ENCODE data around the gene EDIL3.

Gene EDIL3

GRCh38 chr5:83924171-83924570 lies 460.5 kb downstream of the EDIL3 start:
- TF ChIP-seq POLR2AphosphoS5 (IDR thresholded peaks at IDR 0.05; ENCODE audit: low read depth, low read length) (no peak), TAF1 (IDR thresholded peaks at IDR 0.05; ENCODE audit: borderline replicate concordance, low read depth, low read length) (no peak)
- no peak for FAIRE-seq
- DNase-seq (ENCODE audit: insufficient read length), result no peak

- FAIRE-seq (no peak), DNase-seq (ENCODE audit: insufficient read length) (no peak)
- TF ChIP-seq POLR2A (IDR thresholded peaks at IDR 0.05; ENCODE audit: low read depth, low read length) (no peak), POLR2AphosphoS5 (IDR thresholded peaks at IDR 0.05; ENCODE audit: low read depth, low read length) (no peak), TAF1 (IDR thresholded peaks at IDR 0.05; ENCODE audit: borderline replicate concordance, low read depth, low read length) (no peak)
These were observed 462.0 kb downstream of the EDIL3 start for GRCh38 chr5:83922699-83923098.

GRCh38 chr5:83921666-83922193 lies 462.9 kb downstream of the EDIL3 start:
- no peak for DNase-seq (ENCODE audit: insufficient read length)
- no peak for FAIRE-seq
- no peak for TF ChIP-seq POLR2AphosphoS5 (IDR thresholded peaks at IDR 0.05; ENCODE audit: low read depth, low read length)
- TF ChIP-seq TAF1 (IDR thresholded peaks at IDR 0.05; ENCODE audit: borderline replicate concordance, low read depth, low read length), result no peak
- TF ChIP-seq POLR2A (IDR thresholded peaks at IDR 0.05; ENCODE audit: low read depth, low read length), result no peak

GRCh38 chr5:83919071-83920041 lies 465.3 kb downstream of the EDIL3 start:
- FAIRE-seq (no peak), DNase-seq (ENCODE audit: insufficient read length) (no peak)
- TF ChIP-seq POLR2A (IDR thresholded peaks at IDR 0.05; ENCODE audit: low read depth, low read length), result no peak
- TF ChIP-seq POLR2AphosphoS5 (IDR thresholded peaks at IDR 0.05; ENCODE audit: low read depth, low read length), result no peak
- no peak for TF ChIP-seq TAF1 (IDR thresholded peaks at IDR 0.05; ENCODE audit: borderline replicate concordance, low read depth, low read length)

GRCh38 chr5:83917261-83917908 lies 467.3 kb downstream of the EDIL3 start:
- DNase-seq (ENCODE audit: insufficient read length), result no peak
- TF ChIP-seq POLR2A (IDR thresholded peaks at IDR 0.05; ENCODE audit: low read depth, low read length) (no peak), POLR2AphosphoS5 (IDR thresholded peaks at IDR 0.05; ENCODE audit: low read depth, low read length) (no peak), TAF1 (IDR thresholded peaks at IDR 0.05; ENCODE audit: borderline replicate concordance, low read depth, low read length) (no peak)

GRCh38 chr5:83914662-83915418 lies 469.8 kb downstream of the EDIL3 start:
- TF ChIP-seq POLR2A (IDR thresholded peaks at IDR 0.05; ENCODE audit: low read depth, low read length) (no peak), POLR2AphosphoS5 (IDR thresholded peaks at IDR 0.05; ENCODE audit: low read depth, low read length) (no peak), TAF1 (IDR thresholded peaks at IDR 0.05; ENCODE audit: borderline replicate concordance, low read depth, low read length) (no peak)
- no peak for DNase-seq (ENCODE audit: insufficient read length)
- FAIRE-seq, result no peak

More at GRCh38 chr5:83917261-83917908, 467.3 kb downstream of the EDIL3 start:
- no peak for FAIRE-seq

- DNase-seq (ENCODE audit: insufficient read length), result no peak
- TF ChIP-seq TAF1 (IDR thresholded peaks at IDR 0.05; ENCODE audit: borderline replicate concordance, low read depth, low read length) (no peak), POLR2A (IDR thresholded peaks at IDR 0.05; ENCODE audit: low read depth, low read length) (no peak), POLR2AphosphoS5 (IDR thresholded peaks at IDR 0.05; ENCODE audit: low read depth, low read length) (no peak)
These were observed 470.5 kb downstream of the EDIL3 start for GRCh38 chr5:83914199-83914598.

GRCh38 chr5:83913593-83913992 lies 471.1 kb downstream of the EDIL3 start:
- FAIRE-seq (no peak), DNase-seq (ENCODE audit: insufficient read length) (no peak)
- no peak for TF ChIP-seq POLR2A (IDR thresholded peaks at IDR 0.05; ENCODE audit: low read depth, low read length)
- TF ChIP-seq POLR2AphosphoS5 (IDR thresholded peaks at IDR 0.05; ENCODE audit: low read depth, low read length), result no peak
- no peak for TF ChIP-seq TAF1 (IDR thresholded peaks at IDR 0.05; ENCODE audit: borderline replicate concordance, low read depth, low read length)

More at GRCh38 chr5:83914199-83914598, 470.5 kb downstream of the EDIL3 start:
- no peak for FAIRE-seq

- TF ChIP-seq POLR2A (IDR thresholded peaks at IDR 0.05; ENCODE audit: low read depth, low read length), result no peak
- no peak for TF ChIP-seq TAF1 (IDR thresholded peaks at IDR 0.05; ENCODE audit: borderline replicate concordance, low read depth, low read length)
- no peak for TF ChIP-seq POLR2AphosphoS5 (IDR thresholded peaks at IDR 0.05; ENCODE audit: low read depth, low read length)
- no peak for DNase-seq (ENCODE audit: insufficient read length)
- no peak for FAIRE-seq
These were observed 473.2 kb downstream of the EDIL3 start for GRCh38 chr5:83911367-83911919.

- DNase-seq (ENCODE audit: insufficient read length) (no peak), FAIRE-seq (no peak)
- no peak for TF ChIP-seq POLR2A (IDR thresholded peaks at IDR 0.05; ENCODE audit: low read depth, low read length)
- TF ChIP-seq POLR2AphosphoS5 (IDR thresholded peaks at IDR 0.05; ENCODE audit: low read depth, low read length), result no peak
- TF ChIP-seq TAF1 (IDR thresholded peaks at IDR 0.05; ENCODE audit: borderline replicate concordance, low read depth, low read length), result no peak
These were observed 484.4 kb downstream of the EDIL3 start for GRCh38 chr5:83900306-83900705.
